ENCODE results near the gene PPM1B.
"Not testable (repeated sequence)": the region's sequence is repeated elsewhere in the genome, so short reads cannot be mapped to it uniquely, and the experiment has no call there.

The PPM1B gene

GRCh38 chr2:44254023-44254422, 85.3 kb downstream of the PPM1B start:
- no peak for DNase-seq (ENCODE audit: low spot score)

- not testable (repeated sequence) for DNase-seq (ENCODE audit: low spot score)
These were observed 87.0 kb downstream of the PPM1B start for GRCh38 chr2:44255704-44256103.

GRCh38 chr2:44257802-44258201, 89.1 kb downstream of the PPM1B start:
- not testable (repeated sequence) for DNase-seq (ENCODE audit: low spot score)

- no peak for DNase-seq (ENCODE audit: low spot score)
These were observed 98.7 kb downstream of the PPM1B start for GRCh38 chr2:44267269-44267795.

GRCh38 chr2:44267796-44268648, 99.3 kb downstream of the PPM1B start:
- no peak for DNase-seq (ENCODE audit: low spot score)

- no peak for DNase-seq (ENCODE audit: low spot score)
These were observed 101.2 kb downstream of the PPM1B start for GRCh38 chr2:44269831-44270230.

- DNase-seq (ENCODE audit: low spot score) = no peak
These were observed 102.6 kb downstream of the PPM1B start for GRCh38 chr2:44271296-44271695.

- peak; percentile 47 for DNase-seq (ENCODE audit: low spot score)
These were observed 104.4 kb downstream of the PPM1B start for GRCh38 chr2:44273076-44273475.

GRCh38 chr2:44273596-44273995, 104.9 kb downstream of the PPM1B start:
- no peak for DNase-seq (ENCODE audit: low spot score)

- peak; percentile 47 for DNase-seq (ENCODE audit: low spot score)
These were observed 107.2 kb downstream of the PPM1B start for GRCh38 chr2:44275927-44276303.

- DNase-seq (ENCODE audit: low spot score) = peak; percentile 20
These were observed 108.9 kb downstream of the PPM1B start for GRCh38 chr2:44277541-44277940.

- no peak for DNase-seq (ENCODE audit: low spot score)
These were observed 112.2 kb downstream of the PPM1B start for GRCh38 chr2:44280869-44281268.

Data from SW480 (cell line).